A549 (cell line): Measurements from ENCODE around the gene HBS1L.

ENCODE experiments used
- POLR2A ChIP-seq: IDR thresholded peaks from 2 replicates; pipeline ENCODE4 v1.6.1; 2012; ENCODE audit warnings: mild to moderate bottlenecking, low read length
- SMC3 ChIP-seq: fragments of >200 bp; sonication (Bioruptor Twin); formaldehyde crosslinking; IDR thresholded peaks from 3 replicates; pipeline ENCODE4 v1.6.1; 2018; ENCODE audit warnings: inconsistent platforms
- SREBF2 ChIP-seq: fragments of 450-650 bp; IDR thresholded peaks from 2 replicates; pipeline ENCODE4 v1.6.1; 2014; ENCODE audit warnings: mild to moderate bottlenecking, moderate library complexity
- TF ChIP-seq, protein P1 (sequence below): fragments of >200 bp; sonication (Bioruptor Twin); formaldehyde crosslinking; IDR thresholded peaks from 3 replicates; pipeline ENCODE4 v1.5.1; 2016
- TF ChIP-seq, protein P2 (sequence below): IDR thresholded peaks from 2 replicates; pipeline ENCODE4 v1.6.1; 2012

DNA sequence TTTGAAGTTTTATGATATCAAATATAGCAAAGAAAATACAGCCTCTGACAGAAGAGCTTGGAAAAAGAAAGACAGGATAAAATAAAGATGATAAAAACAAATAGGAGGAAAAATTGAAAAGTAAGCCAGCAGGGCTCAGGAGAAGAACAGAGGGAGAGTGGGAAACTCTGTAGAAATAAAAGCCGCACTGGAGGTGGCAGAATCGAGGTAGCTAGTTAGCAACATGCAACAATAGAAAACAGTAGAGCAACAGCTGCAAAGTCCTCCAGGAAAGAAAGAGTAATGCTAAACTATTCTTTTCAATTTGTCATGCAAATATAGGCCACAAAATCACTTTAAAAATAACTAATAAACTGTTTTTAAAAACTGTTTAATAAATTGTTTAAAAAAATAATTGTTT, 28.8 kb downstream of the HBS1L start:
- TF ChIP-seq, protein P1, sequence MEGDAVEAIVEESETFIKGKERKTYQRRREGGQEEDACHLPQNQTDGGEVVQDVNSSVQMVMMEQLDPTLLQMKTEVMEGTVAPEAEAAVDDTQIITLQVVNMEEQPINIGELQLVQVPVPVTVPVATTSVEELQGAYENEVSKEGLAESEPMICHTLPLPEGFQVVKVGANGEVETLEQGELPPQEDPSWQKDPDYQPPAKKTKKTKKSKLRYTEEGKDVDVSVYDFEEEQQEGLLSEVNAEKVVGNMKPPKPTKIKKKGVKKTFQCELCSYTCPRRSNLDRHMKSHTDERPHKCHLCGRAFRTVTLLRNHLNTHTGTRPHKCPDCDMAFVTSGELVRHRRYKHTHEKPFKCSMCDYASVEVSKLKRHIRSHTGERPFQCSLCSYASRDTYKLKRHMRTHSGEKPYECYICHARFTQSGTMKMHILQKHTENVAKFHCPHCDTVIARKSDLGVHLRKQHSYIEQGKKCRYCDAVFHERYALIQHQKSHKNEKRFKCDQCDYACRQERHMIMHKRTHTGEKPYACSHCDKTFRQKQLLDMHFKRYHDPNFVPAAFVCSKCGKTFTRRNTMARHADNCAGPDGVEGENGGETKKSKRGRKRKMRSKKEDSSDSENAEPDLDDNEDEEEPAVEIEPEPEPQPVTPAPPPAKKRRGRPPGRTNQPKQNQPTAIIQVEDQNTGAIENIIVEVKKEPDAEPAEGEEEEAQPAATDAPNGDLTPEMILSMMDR, result no peak
- TF ChIP-seq POLR2A, result no peak
- TF ChIP-seq, protein P2, sequence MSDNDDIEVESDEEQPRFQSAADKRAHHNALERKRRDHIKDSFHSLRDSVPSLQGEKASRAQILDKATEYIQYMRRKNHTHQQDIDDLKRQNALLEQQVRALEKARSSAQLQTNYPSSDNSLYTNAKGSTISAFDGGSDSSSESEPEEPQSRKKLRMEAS, result no peak
- TF ChIP-seq SMC3, result no peak
- no peak for TF ChIP-seq SREBF2
